Measurements from ENCODE around the gene HACD3.

GRCh38 chr15:65521350-65521749 lies 8.9 kb upstream of the HACD3 start:
- no peak for TF ChIP-seq SP1 (IDR thresholded peaks at IDR 0.05)
- TF ChIP-seq ZNF384 (IDR thresholded peaks at IDR 0.05) = no peak
- no peak for TF ChIP-seq FOXM1 (IDR thresholded peaks at IDR 0.05; ENCODE audit: borderline replicate concordance)
- TF ChIP-seq BHLHE40 (IDR thresholded peaks at IDR 0.05; ENCODE audit: borderline replicate concordance) = no peak
